CD4-positive, alpha-beta T cell treated with Interleukin-10 for 1 hour (primary cell): ENCODE measurements around the gene ADAMTSL1.

ENCODE experiments used
- DNase-seq: peaks from one replicate; pipeline ENCODE4 v3.0.0-alpha.2; 2020

Gene ADAMTSL1

GRCh38 chr9:18703901-18704379, 230.0 kb downstream of the ADAMTSL1 start:
- DNase-seq, result no peak

DNA sequence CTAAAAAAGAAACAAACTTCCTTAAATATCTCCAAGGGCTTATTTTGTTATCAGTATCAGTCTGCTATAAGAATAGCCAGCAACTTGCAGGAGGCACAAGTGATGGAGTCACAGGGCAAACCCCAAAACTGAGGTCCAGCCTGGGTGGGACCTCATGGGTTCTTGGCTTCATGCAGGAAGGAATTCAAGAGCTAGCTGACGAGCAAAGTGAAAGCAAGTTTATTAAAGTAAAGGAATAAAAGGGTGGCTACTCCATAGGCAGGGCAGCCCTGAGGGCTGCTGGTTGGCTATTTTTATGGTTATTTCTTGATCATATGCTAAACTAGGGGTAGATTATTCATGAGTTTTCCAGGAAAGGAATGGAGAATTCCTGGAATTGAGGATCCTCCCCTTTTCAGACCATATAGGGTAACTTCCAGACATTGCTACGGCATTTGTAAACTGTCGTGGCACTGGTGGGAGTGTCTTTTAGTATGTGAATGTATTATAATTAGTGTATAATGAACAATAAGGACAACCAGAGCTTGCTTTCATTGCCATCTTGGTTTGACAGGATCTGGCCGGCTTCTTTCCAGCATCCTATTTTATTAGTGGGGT, 231.9 kb downstream of the ADAMTSL1 start:
- no peak for DNase-seq

GRCh38 chr9:18706648-18707047, 232.7 kb downstream of the ADAMTSL1 start:
- no peak for DNase-seq

GRCh38 chr9:18707061-18707461, 233.1 kb downstream of the ADAMTSL1 start:
- DNase-seq, result no peak

GRCh38 chr9:18707489-18708205, 233.7 kb downstream of the ADAMTSL1 start:
- DNase-seq, result no peak

DNA sequence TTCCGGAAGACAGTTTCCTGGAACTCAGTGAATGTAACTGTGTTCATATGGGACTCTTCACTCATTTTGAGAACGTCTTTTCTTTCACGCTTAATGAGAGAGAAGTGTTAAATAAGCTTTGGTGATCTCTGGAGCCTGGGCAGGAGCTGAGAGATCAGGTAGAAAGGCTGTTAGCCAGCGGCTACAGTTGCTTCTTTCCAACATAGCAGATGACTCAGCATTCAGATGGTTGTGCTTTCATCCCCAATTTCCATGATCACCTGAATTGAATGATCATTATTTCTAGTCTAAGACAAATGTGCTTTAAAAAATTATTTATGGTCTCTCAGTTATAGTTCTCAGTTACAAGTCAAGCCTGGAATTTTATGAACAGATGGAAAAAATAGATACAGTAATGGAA, 234.5 kb downstream of the ADAMTSL1 start:
- no peak for DNase-seq

GRCh38 chr9:18710065-18710464, 236.1 kb downstream of the ADAMTSL1 start:
- no peak for DNase-seq

DNA sequence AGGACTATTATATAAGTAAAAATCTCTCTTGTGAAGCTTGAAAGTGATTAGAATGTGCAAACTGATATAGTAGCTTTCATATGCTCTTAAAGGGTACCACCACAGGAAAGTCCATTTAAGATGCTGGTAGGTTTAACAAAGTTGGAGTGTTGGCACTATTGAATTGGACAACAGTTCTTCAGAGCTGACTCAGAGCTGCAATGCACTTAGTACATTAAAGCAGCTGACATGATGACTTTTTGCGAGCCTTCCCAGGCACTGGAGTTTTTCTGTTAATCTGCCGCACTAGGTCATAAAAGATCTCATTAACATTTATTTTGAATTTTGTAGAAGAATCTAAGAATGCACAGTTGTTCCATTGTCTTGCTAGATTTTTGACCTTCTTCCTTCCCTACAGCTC, 243.8 kb downstream of the ADAMTSL1 start:
- no peak for DNase-seq

DNA sequence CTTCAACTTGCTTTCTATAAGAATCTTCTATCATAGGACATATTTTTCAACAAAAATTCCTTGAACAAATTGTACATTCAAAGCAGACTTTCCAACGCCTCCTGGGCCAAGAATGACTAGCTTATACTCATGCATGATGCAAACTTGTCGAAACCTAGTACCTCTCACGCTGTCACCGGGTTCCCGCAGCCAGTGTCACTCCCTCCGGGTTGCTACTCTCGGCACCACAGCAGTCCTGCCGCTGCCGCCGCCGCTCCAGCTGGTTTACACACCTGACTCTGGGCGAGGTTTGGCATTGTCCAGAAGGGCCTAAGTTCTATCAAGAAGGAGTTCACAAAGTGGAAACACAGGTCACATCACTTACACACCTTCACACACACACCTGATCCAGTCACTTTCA, 244.4 kb downstream of the ADAMTSL1 start:
- no peak for DNase-seq

DNA sequence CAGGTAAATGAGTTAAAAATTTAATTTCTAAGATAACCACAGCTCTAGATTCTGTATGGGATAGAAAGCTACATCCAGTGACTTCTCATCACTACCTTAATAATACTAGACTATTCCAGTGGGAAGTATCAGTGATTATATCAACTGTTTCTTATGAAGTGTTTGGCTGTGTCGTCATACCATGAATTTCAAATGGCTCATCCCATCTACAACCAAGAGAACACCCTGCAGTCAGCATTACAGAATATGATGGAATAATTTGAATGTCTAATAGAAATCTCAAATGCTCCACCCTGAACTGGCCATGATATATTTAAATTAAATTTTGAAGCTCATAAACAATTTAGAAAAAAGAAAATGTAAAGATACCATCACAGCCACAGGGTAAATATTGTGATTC, 245.0 kb downstream of the ADAMTSL1 start:
- no peak for DNase-seq

- no peak for DNase-seq
These were observed 246.7 kb downstream of the ADAMTSL1 start for GRCh38 chr9:18720691-18721090.

DNA sequence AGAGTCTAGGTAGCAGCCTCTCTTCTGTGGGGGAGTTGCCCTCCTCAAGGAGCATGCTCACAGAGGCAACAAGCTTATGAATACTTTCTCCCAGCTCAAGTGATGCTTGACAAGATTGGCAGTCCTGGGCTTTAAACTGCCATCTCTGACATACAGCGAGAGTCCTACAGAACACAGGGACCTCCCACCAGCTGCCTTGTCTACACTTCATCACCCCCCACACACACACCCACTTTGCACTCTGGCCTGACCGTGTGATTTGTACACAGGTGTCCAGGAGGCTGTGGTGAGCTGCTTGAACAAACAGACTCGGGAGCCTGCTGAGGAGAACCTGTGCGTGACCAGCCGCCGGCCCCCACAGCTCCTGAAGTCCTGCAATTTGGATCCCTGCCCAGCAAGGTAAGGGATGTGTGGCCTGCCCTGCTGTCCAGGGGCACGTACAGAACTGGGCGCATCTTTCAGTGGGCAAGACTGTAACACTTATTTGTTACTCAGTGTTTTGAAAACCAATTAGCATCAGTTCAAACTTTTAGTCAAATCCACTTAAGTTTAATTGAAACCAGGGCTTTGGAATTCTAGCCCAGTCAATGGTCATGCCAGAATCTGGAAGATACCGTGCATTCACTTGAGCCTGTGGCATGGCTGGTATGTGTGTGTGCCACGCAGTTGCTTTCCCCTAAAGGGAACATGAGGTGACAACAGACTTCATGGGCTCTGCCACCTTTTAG, 247.5 kb downstream of the ADAMTSL1 start:
- no peak for DNase-seq

GRCh38 chr9:18721995-18722310, 248.0 kb downstream of the ADAMTSL1 start:
- no peak for DNase-seq

DNA sequence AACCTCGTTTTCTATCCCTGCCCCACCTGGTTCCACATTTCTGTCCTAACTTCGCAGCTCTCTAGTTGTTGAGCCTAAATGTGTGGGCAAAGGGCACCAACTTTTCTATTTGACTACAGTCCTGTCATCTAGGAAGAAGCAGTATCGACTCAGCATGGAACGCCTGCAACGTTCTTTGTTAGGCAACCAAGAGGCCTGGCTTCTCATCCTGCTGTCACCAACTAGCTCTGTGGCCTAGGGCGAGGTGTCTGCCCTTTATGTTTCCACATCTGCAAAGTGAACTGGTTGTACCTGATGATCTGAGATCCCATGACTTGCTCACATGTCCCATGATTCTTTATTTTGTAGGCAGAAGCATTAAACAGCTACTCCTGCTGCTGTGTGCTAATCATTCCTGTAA, 248.9 kb downstream of the ADAMTSL1 start:
- no peak for DNase-seq

DNA sequence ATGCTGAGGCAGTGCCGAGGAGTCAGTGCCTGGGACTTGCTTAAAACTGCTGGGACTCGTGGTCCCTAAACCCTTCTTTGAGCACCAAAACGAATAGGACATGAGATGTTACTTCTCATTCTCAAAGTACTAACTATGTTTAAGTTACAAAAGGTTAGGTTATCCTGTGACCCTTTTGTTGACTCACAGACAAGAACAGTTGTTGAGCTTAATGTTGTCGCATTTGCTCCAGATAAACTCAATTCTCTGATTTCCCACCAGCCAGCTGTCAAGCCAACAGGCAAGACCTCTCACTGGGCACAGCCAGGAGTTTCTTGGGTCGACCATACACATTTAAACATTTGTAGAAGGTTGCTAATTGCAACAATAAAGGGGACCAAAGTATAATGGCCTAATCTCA, 249.4 kb downstream of the ADAMTSL1 start:
- no peak for DNase-seq

GRCh38 chr9:18726546-18726945, 252.6 kb downstream of the ADAMTSL1 start:
- no peak for DNase-seq

- no peak for DNase-seq
These were observed 254.0 kb downstream of the ADAMTSL1 start for GRCh38 chr9:18727904-18728303.

- no peak for DNase-seq
These were observed 254.7 kb downstream of the ADAMTSL1 start for GRCh38 chr9:18728642-18729041.

- no peak for DNase-seq
These were observed 256.3 kb downstream of the ADAMTSL1 start for GRCh38 chr9:18730241-18730640.

GRCh38 chr9:18739127-18739526, 265.2 kb downstream of the ADAMTSL1 start:
- DNase-seq, result no peak

GRCh38 chr9:18739641-18740318, 265.8 kb downstream of the ADAMTSL1 start:
- DNase-seq, result no peak

- DNase-seq, result no peak
These were observed 267.4 kb downstream of the ADAMTSL1 start for GRCh38 chr9:18741359-18741758.

- no peak for DNase-seq
These were observed 268.0 kb downstream of the ADAMTSL1 start for GRCh38 chr9:18741945-18742344.

DNA sequence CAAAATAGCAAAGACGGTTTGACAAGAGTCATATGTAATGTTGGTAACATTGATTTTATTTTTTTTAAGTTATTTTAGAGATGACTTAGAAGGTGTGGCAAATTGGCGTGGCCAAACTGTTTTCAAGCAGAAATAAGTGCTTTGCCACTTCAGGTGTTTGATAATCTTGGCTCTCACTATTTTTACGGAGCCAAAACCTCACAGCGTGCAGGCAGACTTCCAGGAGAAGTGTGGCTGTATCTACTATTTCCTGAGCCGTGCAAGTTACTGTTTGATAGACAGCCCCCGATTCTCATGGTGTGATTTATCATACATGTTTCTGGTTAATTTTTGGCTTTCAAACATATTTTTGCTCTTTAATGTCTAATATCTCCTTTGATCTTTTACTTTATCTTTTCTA, 269.5 kb downstream of the ADAMTSL1 start:
- no peak for DNase-seq
